GM21737 (cell line): Measurements from ENCODE around the gene TLE1.
"Not testable (repeated sequence)": the region's sequence is repeated elsewhere in the genome, so short reads cannot be mapped to it uniquely, and the experiment has no call there.

Experiments used
- ATAC-seq: cut with Tn5 transposase; IDR thresholded peaks from one replicate; pipeline ENCODE4 v1.9.1; 2021; ENCODE audit warnings: mild to moderate bottlenecking, moderate library complexity; ENCODE audit not compliant: unreplicated experiment

TLE1 gene

DNA sequence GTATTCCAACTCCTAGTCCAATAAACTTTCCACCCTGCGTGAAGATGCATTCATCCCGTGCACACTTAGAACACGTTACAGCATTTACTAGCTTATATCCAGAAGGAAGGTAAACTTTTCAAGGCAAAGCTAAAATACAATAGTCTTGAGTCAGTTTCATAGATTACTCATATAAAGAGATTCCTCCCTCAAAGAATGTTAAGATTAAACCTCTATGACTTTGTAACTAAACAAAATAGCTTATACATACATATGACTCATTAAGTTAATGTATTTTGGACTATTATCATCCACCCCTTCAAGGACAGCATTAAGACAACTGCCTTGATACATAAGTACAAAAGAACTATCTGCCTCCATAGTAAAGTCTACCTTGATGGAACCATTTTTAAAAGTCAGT, 36.1 kb downstream of the TLE1 start:
- ATAC-seq, result no peak

DNA sequence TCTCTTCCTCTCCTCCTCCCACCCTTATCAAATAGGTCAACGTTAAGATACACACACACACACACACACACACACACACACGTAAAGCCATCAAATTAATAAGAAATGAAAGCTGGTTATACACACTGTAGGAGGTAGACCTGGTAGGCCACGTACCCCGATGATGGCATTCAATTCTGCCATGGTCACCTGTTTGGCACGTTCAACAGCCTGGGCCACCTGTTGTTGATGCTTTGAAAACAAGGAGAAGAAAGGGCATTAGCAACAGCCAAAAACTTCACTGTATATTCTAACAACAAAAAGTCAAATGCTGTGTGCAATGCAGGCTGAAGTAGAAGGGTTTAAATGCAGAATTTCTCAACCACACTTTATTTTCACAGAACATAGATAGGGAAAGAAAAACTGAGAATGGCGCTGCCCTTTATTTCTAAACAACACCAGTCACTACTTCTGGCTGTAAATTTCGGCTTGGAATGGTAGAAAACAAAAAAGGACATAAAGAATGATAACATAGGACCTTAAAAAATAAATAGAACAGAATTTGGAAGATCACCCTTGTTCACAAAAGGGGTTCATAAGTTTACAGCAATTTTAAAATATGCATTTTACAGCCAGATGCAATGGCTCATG, 37.2 kb downstream of the TLE1 start:
- ATAC-seq, result no peak

DNA sequence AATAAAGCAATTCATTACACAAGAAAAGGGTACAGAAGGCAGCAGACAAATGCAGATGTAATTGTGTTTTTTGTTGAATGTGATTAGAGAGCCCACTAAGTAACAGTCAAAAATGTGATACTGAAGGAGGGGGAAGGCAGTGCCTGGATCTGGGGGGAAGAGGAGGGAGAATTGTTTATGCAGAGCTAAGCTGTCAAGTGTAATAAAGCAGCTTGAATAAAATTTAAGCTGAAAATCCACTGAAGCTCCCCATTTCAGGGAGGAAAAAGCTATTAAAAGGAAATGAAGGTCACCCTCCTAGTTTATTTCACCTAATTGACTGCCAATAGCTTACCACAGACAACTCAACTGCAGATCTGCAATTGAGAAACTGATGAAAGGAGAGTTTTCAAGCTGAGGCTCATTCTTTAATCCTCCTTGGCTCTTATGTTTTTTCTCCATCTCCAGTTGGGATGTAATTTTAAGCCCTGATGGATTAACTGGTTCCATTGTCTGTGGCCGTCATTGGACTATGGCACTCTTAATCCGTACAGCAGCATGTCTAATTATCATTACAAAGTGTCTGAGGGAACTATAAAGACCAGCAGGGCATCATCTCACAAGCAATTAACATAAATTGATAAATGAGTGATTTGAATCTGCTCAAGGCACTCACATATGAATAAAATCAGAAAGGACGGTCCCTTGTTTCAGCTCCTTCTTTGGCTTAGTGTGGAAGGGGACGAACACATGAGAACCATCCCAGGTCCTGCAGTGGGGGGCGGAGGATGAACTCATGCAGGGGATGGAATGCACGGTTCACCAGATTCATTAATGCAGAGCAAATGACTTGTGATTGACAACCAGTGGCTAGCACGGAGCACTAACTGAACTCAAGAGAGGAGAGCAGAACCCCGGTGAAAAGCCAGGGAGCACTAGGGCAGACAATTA, 38.5 kb downstream of the TLE1 start:
- no peak for ATAC-seq

DNA sequence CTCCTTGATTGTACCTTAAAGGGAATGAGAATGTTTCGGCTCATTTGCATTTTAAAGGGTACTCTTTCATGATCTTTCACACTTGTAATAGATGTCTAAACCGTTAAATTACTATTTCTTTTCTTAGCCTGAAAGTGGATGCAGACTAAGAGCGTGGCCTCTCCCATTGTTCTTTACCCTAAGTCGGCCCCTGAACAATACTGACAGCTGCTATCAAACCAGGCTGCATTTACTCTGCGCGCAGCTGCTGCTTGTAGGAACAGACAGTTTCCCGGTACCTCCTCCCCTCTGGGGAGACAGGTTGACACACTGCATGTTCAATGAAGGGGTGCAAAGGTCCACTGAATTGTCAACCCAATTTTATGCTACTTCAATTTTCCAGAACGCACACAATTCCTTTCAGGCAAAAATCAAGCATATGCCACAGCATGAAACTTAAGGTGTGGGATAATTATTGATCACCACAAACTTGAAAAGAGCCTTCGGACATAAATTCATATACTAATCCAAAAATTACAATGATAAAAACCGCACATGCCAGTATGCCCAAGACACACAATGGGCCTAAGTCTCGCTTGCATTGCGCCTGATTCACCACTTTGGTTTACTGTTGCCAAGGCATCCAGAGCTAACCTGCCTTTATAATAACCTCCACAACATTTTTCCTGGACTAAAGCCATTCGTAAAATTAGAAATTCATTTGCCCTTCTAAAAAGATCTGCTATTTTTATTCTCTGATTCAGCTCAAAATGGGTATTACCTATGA, 39.7 kb downstream of the TLE1 start:
- ATAC-seq, result no peak

DNA sequence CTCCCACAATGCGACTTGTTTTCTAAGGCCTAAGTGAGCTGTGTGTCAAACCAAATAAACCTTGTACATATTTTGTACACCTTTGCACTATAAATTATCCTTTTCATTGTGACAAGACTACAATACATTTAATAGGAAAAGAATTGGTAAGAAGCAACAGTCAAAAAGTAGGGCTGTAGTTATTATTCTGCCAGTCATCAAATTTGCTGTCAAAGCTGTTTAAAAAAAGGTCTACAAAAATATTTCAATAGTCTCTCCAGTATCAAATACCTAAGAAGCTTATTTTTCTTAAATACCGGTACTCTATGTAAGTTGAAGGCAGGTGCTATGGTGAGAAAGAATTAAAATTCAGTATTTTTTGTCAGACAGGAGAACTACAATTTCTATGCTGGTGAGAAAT, 40.5 kb downstream of the TLE1 start:
- no peak for ATAC-seq

DNA sequence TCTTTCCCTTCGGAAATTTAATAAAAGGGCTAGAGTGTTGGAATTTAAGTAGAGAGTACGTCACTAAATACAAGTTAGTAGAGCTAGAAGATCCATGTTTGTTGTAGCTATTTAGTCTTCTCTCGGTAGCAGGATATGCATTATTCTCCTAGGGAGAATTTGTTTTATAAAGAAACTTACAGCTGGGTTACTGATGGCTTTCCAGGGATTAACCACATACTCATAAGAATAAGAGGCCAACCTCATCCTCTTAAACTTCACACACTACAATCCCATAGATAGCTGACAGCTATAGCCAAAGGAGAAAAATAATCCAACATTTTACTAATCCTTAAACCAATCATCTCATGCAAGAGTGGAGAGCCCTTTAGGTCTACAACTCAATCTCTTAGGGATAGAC, 43.0 kb downstream of the TLE1 start:
- no peak for ATAC-seq

DNA sequence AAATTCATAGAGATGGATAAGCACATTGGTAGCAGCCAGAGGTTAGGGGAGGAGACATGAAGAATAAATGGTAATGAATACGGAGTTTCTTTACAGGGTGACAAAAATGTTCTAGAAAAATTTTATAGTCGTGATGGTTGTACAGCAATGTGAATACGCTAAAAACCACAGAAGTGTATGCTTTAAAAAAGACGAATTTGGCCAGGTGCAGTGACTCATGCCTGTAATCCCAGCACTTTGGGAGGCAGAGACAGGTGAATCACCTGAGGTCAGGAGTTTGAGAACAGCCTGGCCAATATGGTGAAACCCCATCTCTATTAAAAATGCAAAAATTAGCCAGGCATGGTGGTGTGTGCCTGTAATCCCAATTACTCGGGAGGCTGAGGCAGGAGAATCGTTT, 44.8 kb downstream of the TLE1 start:
- not testable (repeated sequence) for ATAC-seq

DNA sequence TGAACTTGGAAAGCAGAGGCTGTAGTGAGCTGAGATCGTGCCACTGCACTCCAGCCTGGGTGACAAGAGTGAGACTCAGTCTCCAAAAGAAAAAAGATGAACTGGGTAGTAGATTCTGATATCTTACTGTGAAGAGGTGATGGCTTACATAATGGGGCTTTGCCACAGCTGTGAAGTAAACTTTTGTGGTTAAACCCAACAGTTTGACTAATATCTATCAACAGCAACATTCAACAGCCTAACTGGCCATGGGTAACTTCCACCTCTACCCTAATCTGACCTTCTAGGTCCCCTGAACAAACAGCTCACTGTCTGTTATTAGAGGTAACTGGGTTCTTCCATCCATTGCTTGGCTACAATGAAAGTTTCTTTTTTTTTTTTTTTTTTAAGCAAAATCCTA, 52.1 kb downstream of the TLE1 start:
- ATAC-seq, result no peak

DNA sequence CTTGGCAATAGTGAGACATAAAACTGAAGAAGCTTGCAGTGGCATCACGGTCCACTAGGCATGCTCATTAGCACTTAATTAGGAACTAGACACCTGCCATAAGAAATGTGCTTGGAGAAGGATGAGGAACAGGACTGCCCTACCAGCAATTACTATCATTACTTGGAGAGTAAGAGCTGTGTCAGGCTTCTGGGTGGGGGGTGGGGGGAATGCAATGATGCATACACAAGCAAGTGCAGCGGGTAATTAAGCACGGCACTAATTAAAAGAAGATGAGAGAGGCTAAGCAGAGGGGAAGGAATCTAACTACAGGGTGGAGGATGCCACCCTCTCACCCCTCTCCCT, 53.1 kb downstream of the TLE1 start:
- ATAC-seq, result no peak

DNA sequence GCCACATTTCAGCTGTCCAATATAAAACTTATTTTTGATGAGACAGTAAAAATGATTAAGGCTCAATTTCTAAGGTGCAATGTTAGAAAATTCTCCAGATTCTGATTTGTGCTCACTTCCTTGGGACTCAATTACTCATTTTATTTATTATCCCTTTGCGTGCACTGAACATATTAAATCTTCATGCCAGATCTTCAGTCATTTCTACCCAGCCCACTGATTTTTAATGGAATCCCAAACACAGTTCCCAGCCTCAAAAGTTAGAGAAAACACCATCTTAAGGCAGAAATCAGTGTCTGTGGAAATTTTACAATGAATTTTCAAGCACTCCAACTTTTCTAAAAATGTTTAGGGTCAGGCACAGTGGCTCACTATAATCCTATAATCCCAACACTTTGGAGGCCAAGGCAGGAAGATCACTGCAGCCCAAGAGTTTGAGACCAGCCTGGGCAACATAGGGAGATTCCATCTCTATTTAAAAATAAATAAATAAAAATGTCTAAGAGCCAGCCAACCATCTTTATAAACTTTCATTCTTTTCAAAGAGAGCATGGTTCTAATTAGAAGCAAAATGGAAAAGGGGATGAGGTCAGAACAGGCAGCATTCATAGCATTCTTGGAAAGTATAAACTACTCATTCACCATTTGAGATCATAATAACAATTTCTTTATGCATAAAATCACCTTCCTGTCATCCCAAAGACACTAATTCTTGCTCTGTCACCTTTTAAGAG, 53.7 kb downstream of the TLE1 start:
- no peak for ATAC-seq

DNA sequence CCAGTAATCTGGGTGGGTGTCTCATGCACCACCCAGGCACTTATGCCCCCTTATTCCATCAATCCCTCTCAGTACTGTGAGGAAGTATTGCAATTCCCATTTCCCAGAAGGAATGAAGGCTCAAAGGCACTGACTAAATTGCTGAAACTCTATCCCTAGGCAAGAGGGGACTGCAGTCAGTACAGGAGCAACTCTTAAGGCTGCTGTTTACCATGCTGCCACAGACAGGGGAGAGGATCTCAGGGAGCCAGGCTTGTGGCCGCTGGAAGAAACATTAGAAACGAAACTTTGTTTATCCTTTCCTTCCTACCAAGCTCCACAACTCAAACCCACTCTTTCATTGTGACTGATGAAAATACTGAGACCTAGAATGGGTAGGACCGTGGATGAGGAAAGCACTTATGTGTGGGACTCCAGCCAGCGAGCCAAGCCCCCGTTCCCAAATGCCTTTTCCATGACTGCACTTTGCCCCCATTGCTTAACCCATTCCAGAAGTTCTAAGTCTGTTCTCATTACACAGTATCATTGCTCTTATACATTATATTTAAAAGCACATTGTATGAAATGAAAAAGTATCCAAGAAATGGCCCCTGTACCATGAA, 54.3 kb downstream of the TLE1 start:
- ATAC-seq, result no peak

DNA sequence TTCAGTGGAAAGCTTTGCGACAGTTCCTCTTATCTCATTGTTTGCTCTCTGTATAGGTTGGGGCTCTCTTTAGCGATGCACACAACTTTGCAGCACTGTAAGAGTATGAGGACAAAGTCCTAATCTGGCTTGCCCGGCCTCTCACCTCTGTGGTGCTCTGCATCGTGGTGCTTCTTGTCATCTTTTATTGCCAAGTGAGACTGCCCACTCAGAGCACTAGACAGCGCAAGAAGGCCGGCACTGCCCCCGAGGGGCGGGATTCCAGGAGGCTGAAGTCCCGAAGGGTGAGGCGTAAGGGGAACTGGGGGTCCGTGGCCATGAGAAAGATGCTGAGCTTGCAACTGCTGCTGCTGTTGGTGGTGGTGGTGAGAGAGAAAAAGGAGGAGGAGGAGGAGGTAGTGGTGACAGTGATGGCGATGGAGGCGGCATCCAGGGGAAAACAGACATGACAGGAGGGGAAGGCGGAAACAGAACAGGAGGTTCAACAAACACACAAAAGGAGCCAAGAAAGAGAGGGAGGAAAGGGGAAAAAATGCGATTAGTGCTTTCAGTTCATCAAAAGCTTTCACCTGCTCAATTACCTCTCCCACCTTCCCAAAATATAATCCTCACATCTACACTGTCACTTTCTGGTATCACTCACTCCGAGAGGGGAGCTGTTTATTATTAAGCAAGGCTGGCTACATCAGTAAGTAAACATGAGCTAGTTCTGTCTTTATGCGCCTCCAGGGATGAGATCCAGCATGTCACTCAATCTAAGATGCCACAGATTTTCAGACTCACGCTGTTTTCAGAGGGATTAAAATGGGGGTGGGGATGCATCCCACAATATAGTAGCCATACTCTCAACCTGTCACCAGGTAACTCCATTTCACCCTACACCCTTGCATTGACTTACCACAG, 55.1 kb downstream of the TLE1 start:
- no peak for ATAC-seq

DNA sequence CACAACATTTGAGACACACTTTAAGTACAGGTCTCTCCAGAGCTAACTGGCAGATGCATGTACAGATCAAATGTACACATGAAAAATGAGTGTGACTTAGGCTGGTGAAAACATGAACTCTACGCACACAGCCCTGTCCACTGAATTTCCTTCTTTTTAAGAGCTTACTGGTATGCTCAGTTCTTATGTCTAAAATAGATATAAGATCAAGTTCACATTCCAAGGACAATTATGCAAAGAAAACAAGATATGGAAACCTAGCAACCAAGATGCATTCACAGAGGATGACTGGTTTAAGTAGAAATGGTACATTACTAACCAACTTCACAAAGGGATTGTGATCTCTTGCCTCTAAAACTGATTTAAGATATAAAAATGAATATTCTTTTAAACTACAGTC, 56.7 kb downstream of the TLE1 start:
- ATAC-seq, result no peak

DNA sequence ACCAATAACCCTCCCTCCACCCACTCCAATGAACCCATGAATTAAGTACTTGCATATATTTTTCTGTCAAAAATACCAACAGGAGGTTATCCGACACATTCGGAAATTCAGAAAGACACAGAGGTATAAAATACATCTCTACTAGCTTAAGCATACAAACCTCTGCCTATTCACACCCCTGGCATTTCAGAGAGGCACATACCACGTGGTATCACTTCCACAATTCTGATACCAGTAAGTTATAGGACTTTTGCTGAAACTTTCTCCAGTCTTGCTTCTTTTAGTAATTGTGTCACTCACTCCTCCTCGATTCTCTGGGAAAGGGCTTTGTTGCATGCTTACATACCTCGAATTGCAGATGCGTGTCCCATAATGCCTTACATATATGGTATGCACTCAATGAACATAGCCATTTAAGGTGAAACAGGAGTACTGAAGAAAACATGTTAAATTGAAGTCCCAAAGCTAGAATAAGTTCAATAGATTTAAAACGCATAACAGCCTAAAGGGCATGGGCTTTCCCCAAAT, 58.1 kb downstream of the TLE1 start:
- no peak for ATAC-seq

DNA sequence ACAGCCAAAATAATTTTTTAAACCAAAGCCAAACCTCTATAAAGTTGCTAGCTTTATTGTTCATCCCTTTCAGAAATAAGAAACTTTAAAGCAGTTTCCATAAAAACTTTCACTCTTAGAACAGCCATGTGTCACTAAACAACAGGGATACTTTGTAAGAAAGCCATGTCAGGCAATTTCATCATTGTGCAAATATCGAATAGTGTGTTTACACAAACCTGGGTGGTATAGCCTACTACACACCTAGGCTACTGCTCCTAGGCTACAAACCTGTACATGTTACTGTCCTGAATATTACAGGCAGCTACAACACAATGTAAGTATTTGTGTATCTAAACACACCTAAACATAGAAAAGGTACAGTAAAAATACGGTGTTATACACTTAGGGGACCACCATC, 59.9 kb downstream of the TLE1 start:
- no peak for ATAC-seq

DNA sequence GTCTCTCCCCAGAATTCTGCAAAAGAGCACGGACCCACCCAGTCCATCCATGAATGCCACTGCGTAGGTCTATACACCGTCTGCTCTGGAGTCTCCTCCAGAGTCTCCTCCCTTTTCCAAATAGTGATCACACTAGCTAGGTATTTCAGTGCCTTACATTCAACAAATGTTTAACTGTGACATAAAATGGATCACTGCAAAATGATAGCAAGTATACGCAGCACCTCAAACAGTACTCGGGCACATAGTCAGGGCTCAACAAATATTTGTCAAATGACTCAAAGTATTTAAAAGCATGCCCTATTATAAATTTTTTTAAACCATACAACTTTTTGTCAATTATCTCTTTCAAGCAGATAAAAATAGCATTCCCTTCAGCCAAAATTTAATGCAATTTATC, 60.5 kb downstream of the TLE1 start:
- ATAC-seq, result no peak

DNA sequence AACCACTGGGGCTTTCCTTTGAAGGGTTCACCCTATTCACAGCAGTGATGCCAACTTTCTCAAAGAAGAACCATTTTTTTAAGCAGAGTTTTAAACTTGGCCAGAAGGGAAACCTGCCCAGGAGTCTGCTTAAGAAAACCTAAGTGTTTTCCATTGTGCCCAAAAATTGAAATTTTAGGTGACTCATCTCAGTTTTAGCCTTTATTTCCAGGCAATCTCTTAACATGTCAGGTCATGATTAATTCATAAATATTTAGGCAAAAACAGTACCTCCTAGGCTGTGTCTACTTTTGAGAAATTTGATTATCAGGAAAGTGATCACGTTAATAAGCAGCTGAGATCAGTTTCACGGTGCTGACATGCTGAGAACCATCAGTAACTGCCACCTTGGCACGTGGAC, 61.9 kb downstream of the TLE1 start:
- ATAC-seq, result no peak

DNA sequence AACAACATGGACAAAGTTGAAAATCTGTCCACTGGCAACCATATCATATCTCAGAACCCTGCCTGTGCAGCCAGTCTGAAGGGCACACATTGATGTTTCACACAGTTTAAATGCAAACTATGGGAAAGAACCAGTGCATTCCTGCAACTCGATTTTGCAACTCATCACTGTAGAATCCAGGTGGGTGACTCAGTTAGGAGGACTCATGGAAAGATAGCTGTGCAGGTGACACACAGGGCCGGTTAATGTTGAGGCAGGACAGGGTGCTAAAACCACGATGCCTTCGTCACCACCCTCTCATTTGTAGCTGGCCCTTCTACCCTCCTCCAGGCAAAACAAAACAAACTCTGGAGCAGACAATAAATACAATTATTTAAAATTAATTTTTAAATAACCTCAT, 62.8 kb downstream of the TLE1 start:
- ATAC-seq, result no peak

DNA sequence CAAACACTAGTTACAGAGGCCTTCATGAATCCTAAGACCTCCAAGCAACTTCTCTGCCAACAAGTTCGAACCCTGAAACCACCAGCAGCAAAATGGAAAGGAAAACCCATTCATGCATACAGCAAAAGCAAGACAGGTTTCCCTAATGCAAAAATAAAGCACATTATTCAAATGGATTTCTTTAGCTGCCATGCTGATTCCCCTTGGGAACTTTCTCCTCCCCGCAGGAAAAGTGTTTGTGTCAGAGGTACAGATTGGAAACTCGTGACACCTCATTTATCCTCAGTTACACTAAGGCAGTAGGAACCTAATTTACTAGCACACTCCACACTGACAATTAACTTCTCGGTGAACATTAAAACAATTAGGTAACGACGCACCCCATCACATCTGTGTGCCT, 63.4 kb downstream of the TLE1 start:
- ATAC-seq, result no peak

DNA sequence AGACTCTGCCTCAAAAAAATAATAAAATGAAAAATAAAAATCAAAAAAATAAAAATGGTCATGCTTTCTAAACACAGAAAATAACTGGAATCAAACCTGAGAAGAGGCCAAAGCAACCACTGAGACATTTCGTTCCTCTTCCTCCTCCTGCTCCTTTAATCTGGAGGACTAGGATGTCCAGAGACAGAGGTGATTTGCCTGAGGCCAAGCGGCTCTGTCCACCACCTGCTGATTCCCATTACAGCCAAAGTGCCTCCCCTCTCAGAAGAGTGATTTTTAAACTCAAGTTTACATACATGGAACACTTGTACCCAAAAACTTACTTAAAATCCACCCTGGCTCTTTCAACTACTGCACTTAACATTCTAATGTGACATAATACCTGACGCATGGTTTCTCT, 65.6 kb downstream of the TLE1 start:
- ATAC-seq, result no peak
